Activated CD4-positive, alpha-beta T cell treated with anti-CD3 and anti-CD28 coated beads, Interleukin-2, amount 50 U/mL, for 4 hours (primary cell): ENCODE results near the gene LSM5.
A peak's percentile ranks its signal among the peaks of the same experiment; 100 is the strongest.

Experiments used
- DNase-seq, 2 experiments: peaks; one replicate each; pipeline ENCODE4 v3.0.0-alpha.2; 2020

LSM5 gene

GRCh38 chr7:32490127-32490796 lies at the start of gene LSM5:
TSS of gene LSM5 (minus strand) at chr7:32490380. CDS start at chr7:32490365, 15 bp downstream.
- DNase-seq: peak; percentile 83 to 86

- no peak for DNase-seq
Measured at GRCh38 chr7:32539366-32539765, 49.2 kb upstream of the LSM5 start.

GRCh38 chr7:32537760-32538159 lies 47.6 kb upstream of the LSM5 start:
- no peak for DNase-seq

GRCh38 chr7:32536585-32536984 lies 46.4 kb upstream of the LSM5 start:
- DNase-seq: no peak

GRCh38 chr7:32536016-32536415 lies 45.8 kb upstream of the LSM5 start:
- DNase-seq: no peak

- DNase-seq: no peak
Measured at GRCh38 chr7:32535162-32535702, 45.1 kb upstream of the LSM5 start.

GRCh38 chr7:32533276-32534029 lies 43.3 kb upstream of the LSM5 start:
- DNase-seq: no peak

- DNase-seq: no peak
Measured at GRCh38 chr7:32532716-32533115, 42.5 kb upstream of the LSM5 start.

GRCh38 chr7:32532086-32532485 lies 41.9 kb upstream of the LSM5 start:
- no peak for DNase-seq

- DNase-seq: no peak
Measured at GRCh38 chr7:32531402-32531801, 41.2 kb upstream of the LSM5 start.

GRCh38 chr7:32525839-32526238 lies 35.7 kb upstream of the LSM5 start:
- no peak for DNase-seq

GRCh38 chr7:32524631-32525030 lies 34.5 kb upstream of the LSM5 start:
- no peak for DNase-seq

- DNase-seq: no peak
Measured at GRCh38 chr7:32522746-32523530, 32.8 kb upstream of the LSM5 start.

GRCh38 chr7:32519763-32520162 lies 29.6 kb upstream of the LSM5 start:
- no peak for DNase-seq

GRCh38 chr7:32518534-32519140 lies 28.5 kb upstream of the LSM5 start:
- no peak for DNase-seq

- DNase-seq: no peak
Measured at GRCh38 chr7:32516551-32517100, 26.4 kb upstream of the LSM5 start.

GRCh38 chr7:32515890-32516550 lies 25.8 kb upstream of the LSM5 start:
- no peak for DNase-seq

GRCh38 chr7:32513210-32513609 lies 23.0 kb upstream of the LSM5 start:
- no peak for DNase-seq

- no peak for DNase-seq
Measured at GRCh38 chr7:32511791-32512190, 21.6 kb upstream of the LSM5 start.

- DNase-seq: no peak
Measured at GRCh38 chr7:32507414-32507813, 17.2 kb upstream of the LSM5 start.

GRCh38 chr7:32506266-32507054 lies 16.3 kb upstream of the LSM5 start:
- peak; percentile 19 to 32 for DNase-seq
